Measurements from ENCODE around the gene LRRFIP2. TPM values are rescaled to one million over a fixed set of nuclear protein-coding genes. Genes with fewer than 3 reads are reported as not detected.

Gene LRRFIP2
- total and polyA plus RNA-seq, 2 donors (not counting 1 experiment from before 2014, with no cell fraction given) = 8.6 to 49.2 TPM

DNA sequence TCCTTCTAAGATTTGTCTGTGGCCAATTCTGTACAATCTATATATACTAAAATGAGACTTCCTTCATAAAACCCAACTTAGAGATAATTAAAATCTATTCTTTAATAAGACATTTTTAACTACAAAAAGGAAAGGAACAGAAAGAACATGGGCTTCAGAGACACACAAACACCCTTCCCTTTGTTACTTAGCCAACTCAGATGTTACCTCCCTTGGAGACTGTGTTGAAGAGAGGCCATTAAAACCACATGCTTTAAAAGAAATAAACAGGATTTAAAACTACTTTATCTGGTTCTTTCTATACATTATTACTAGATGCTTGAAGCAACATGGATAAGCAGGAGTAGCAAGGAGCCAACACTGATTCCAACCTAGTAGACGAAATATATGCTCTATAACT lies 42.0 kb downstream of the LRRFIP2 start:
- DNase-seq (no peak), ATAC-seq (ENCODE audit: low read depth) (no peak)
- no peak for TF ChIP-seq EZH2 (IDR thresholded peaks at IDR 0.05; ENCODE audit: borderline replicate concordance, insufficient read depth, low read depth, low read length, poor library complexity, severe bottlenecking)
- TF ChIP-seq, protein P1, sequence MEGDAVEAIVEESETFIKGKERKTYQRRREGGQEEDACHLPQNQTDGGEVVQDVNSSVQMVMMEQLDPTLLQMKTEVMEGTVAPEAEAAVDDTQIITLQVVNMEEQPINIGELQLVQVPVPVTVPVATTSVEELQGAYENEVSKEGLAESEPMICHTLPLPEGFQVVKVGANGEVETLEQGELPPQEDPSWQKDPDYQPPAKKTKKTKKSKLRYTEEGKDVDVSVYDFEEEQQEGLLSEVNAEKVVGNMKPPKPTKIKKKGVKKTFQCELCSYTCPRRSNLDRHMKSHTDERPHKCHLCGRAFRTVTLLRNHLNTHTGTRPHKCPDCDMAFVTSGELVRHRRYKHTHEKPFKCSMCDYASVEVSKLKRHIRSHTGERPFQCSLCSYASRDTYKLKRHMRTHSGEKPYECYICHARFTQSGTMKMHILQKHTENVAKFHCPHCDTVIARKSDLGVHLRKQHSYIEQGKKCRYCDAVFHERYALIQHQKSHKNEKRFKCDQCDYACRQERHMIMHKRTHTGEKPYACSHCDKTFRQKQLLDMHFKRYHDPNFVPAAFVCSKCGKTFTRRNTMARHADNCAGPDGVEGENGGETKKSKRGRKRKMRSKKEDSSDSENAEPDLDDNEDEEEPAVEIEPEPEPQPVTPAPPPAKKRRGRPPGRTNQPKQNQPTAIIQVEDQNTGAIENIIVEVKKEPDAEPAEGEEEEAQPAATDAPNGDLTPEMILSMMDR (IDR thresholded peaks at IDR 0.05) = no peak
- intact Hi-C loops (cut with micrococcal nuclease) = no loop called here
- Histone ChIP-seq H3K9me3 (ENCODE audit: control extremely low read depth in 1 of 3, control insufficient read depth in 2 of 3, insufficient read depth in 1 of 3, low read length in 2 of 3) (no peaks in the 10 kb centered on the region), H3K36me3 (replicated peaks in 1 of 2; ENCODE audit: control extremely low read depth in 1 of 2, control insufficient read depth in 1 of 2, extremely low read depth in 1 of 2, insufficient read depth in 2 of 2, low read length in 1 of 2) (no peaks in the 10 kb centered on the region), H2AFZ (ENCODE audit: insufficient read depth, low read depth, low read length, poor library complexity, severe bottlenecking) (no peak overlapping the region), H3K27me3 (replicated peaks in 1 of 4; ENCODE audit: control extremely low read depth in 1 of 4, control insufficient read depth in 3 of 4, insufficient read depth in 4 of 4, low read length in 3 of 4) (no peaks in the 10 kb centered on the region), H3K9ac (ENCODE audit: low read length) (no peak overlapping the region), H3K79me2 (ENCODE audit: control insufficient read depth, insufficient read depth, low read length) (peaks cover 9% of the 10 kb centered on the region), H4K20me1 (ENCODE audit: control insufficient read depth, insufficient read depth, low read length, poor library complexity, severe bottlenecking) (no peaks in the 10 kb centered on the region), H3K4me1 (ENCODE audit: control insufficient read depth in 2 of 2, insufficient read depth in 2 of 2, low read length in 2 of 2) (no peaks in the 10 kb centered on the region), H3K4me2 (replicated peaks; ENCODE audit: low read depth, low read length, poor library complexity, severe bottlenecking) (no peak overlapping the region), H3K27ac (ENCODE audit: low read length in 2 of 2) (no peak overlapping the region), H3K4me3 (ENCODE audit: control extremely low read depth in 1 of 5, extremely low read depth in 1 of 5, insufficient read depth in 1 of 5, low read depth in 2 of 5, low read length in 4 of 5) (no peak overlapping the region)
- no peaks in the 10 kb centered on the region for H3K4me1 Mint-ChIP-seq
- H3K4me3 Mint-ChIP-seq = no peak overlapping the region
- H3K27ac Mint-ChIP-seq = no peak overlapping the region
- ChIA-PET CTCF (no interaction called here), POLR2A (no interaction called here)
- no peaks in the 10 kb centered on the region for H3K9me3 Mint-ChIP-seq (ENCODE audit: insufficient read depth)
- no CpG with 5 or more reads among the region's 1 CpG for WGBS (ENCODE audit: insufficient coverage)
- no peaks in the 10 kb centered on the region for H3K27me3 Mint-ChIP-seq

DNA sequence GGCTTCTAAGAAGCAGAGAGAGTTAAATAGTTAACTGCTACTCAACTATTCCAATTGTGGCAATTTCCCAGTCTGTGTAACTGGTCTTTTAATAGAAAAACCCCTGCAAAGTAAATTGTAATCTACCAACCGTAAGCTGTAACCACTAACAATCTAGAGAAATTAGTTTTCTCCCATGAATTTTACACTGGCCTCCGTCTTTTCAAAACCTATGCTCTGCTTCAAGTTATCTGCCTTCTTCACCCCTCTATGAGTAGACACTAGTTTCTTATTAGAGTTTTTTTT lies 42.6 kb downstream of the LRRFIP2 start:
- Histone ChIP-seq H3K27ac (ENCODE audit: low read length in 2 of 2) (no peak overlapping the region), H3K4me3 (ENCODE audit: control extremely low read depth in 1 of 5, extremely low read depth in 1 of 5, insufficient read depth in 1 of 5, low read depth in 2 of 5, low read length in 4 of 5) (no peak overlapping the region), H3K9me3 (ENCODE audit: control extremely low read depth in 1 of 3, control insufficient read depth in 2 of 3, insufficient read depth in 1 of 3, low read length in 2 of 3) (no peaks in the 10 kb centered on the region), H3K4me1 (ENCODE audit: control insufficient read depth in 2 of 2, insufficient read depth in 2 of 2, low read length in 2 of 2) (no peaks in the 10 kb centered on the region), H3K4me2 (replicated peaks; ENCODE audit: low read depth, low read length, poor library complexity, severe bottlenecking) (no peak overlapping the region), H3K27me3 (replicated peaks in 1 of 4; ENCODE audit: control extremely low read depth in 1 of 4, control insufficient read depth in 3 of 4, insufficient read depth in 4 of 4, low read length in 3 of 4) (no peaks in the 10 kb centered on the region), H4K20me1 (ENCODE audit: control insufficient read depth, insufficient read depth, low read length, poor library complexity, severe bottlenecking) (no peaks in the 10 kb centered on the region), H2AFZ (ENCODE audit: insufficient read depth, low read depth, low read length, poor library complexity, severe bottlenecking) (no peak overlapping the region), H3K79me2 (ENCODE audit: control insufficient read depth, insufficient read depth, low read length) (peaks cover 9% of the 10 kb centered on the region), H3K36me3 (replicated peaks in 1 of 2; ENCODE audit: control extremely low read depth in 1 of 2, control insufficient read depth in 1 of 2, extremely low read depth in 1 of 2, insufficient read depth in 2 of 2, low read length in 1 of 2) (no peaks in the 10 kb centered on the region), H3K9ac (ENCODE audit: low read length) (no peak overlapping the region)
- H3K27ac Mint-ChIP-seq = no peak overlapping the region
- intact Hi-C loops (cut with micrococcal nuclease) = no loop called here
- POLR2A ChIA-PET = interaction anchor here (0.7 kb wide), 1 partner anchor 724 kb away, joined by 3 read pairs; no protein-coding TSS in a partner anchor
- no peaks in the 10 kb centered on the region for H3K9me3 Mint-ChIP-seq (ENCODE audit: insufficient read depth)
- DNase-seq (no peak), ATAC-seq (ENCODE audit: low read depth) (no peak)
- H3K27me3 Mint-ChIP-seq = no peaks in the 10 kb centered on the region
- TF ChIP-seq, protein P1 (IDR thresholded peaks at IDR 0.05) = no peak
- TF ChIP-seq EZH2 (IDR thresholded peaks at IDR 0.05; ENCODE audit: borderline replicate concordance, insufficient read depth, low read depth, low read length, poor library complexity, severe bottlenecking) = no peak
- CTCF ChIA-PET = no interaction called here
- 100% methylated on average over 1 of the region's 2 CpGs for WGBS (ENCODE audit: insufficient coverage)
- H3K4me1 Mint-ChIP-seq = no peaks in the 10 kb centered on the region
- H3K4me3 Mint-ChIP-seq = no peak overlapping the region

Measured in B cell (primary cell).